HEK293 (cell line): ENCODE measurements around the gene ODAD3.

Experiments
- EGR2 ChIP-seq: fragments of 450-650 bp; formaldehyde crosslinking; IDR thresholded peaks from 2 replicates; pipeline ENCODE4 v1.5.1; 2016; ENCODE audit warnings: low read depth, missing biosample characterization, missing genetic modification characterization
- YY1 ChIP-seq: fragments of 450-650 bp; formaldehyde crosslinking; IDR thresholded peaks from 2 replicates; pipeline ENCODE4 v1.5.1; 2018; ENCODE audit warnings: missing biosample characterization, missing genetic modification characterization
- YY2 ChIP-seq: fragments of 450-650 bp; formaldehyde crosslinking; IDR thresholded peaks from 2 replicates; pipeline ENCODE4 v1.5.1; 2016; ENCODE audit warnings: missing biosample characterization, missing genetic modification characterization
- ZBTB26 ChIP-seq: fragments of 450-650 bp; formaldehyde crosslinking; optimal IDR thresholded peaks from 2 replicates; pipeline ENCODE3; 2016; ENCODE audit warnings: missing biosample characterization, mild to moderate bottlenecking, missing genetic modification characterization
- ZBTB7A ChIP-seq: fragments of 450-650 bp; formaldehyde crosslinking; IDR thresholded peaks from 2 replicates; pipeline ENCODE4 v1.5.1; 2016; ENCODE audit warnings: low read depth, missing biosample characterization, missing genetic modification characterization
- ZBTB8A ChIP-seq: fragments of 450-650 bp; formaldehyde crosslinking; IDR thresholded peaks from 2 replicates; pipeline ENCODE4 v1.5.1; 2016; ENCODE audit warnings: missing biosample characterization, missing genetic modification characterization
- ZFHX2 ChIP-seq: fragments of 450-650 bp; formaldehyde crosslinking; conservative IDR thresholded peaks from 2 replicates; pipeline ENCODE4 v1.5.1; 2016; ENCODE audit warnings: missing biosample characterization, missing genetic modification characterization
- ZFP37 ChIP-seq: fragments of 450-650 bp; formaldehyde crosslinking; IDR thresholded peaks from 2 replicates; pipeline ENCODE4 v1.5.1; 2016; ENCODE audit warnings: missing biosample characterization, missing genetic modification characterization
- ZNF10 ChIP-seq: fragments of 450-650 bp; formaldehyde crosslinking; IDR thresholded peaks from 2 replicates; pipeline ENCODE4 v1.5.1; 2017; ENCODE audit warnings: missing biosample characterization, missing genetic modification characterization
- ZNF121 ChIP-seq: fragments of 450-650 bp; formaldehyde crosslinking; IDR thresholded peaks from 2 replicates; pipeline ENCODE4 v1.5.1; 2016; ENCODE audit warnings: missing biosample characterization, missing genetic modification characterization
- ZNF175 ChIP-seq: fragments of 450-650 bp; formaldehyde crosslinking; IDR thresholded peaks from 2 replicates; pipeline ENCODE4 v1.5.1; 2016; ENCODE audit warnings: missing biosample characterization, missing genetic modification characterization
- ZNF24 ChIP-seq: fragments of 450-650 bp; formaldehyde crosslinking; IDR thresholded peaks from 2 replicates; pipeline ENCODE4 v1.5.1; 2016; ENCODE audit warnings: missing biosample characterization, missing genetic modification characterization
- ZNF510 ChIP-seq: fragments of 450-650 bp; formaldehyde crosslinking; IDR thresholded peaks from 2 replicates; pipeline ENCODE4 v1.5.1; 2018; ENCODE audit warnings: mild to moderate bottlenecking, missing genetic modification characterization, missing biosample characterization; ENCODE audit not compliant: insufficient replicate concordance
- ZNF513 ChIP-seq: fragments of 450-650 bp; IDR thresholded peaks from 2 replicates; pipeline ENCODE4 v1.5.1; 2018; ENCODE audit warnings: missing biosample characterization, missing genetic modification characterization
- ZNF704 ChIP-seq: fragments of 450-650 bp; formaldehyde crosslinking; IDR thresholded peaks from 2 replicates; pipeline ENCODE4 v1.5.1; 2016; ENCODE audit warnings: missing biosample characterization, missing genetic modification characterization
- TF ChIP-seq, protein P1 (sequence below): fragments of 450-650 bp; formaldehyde crosslinking; IDR thresholded peaks from 2 replicates; pipeline ENCODE4 v1.5.1; 2016; ENCODE audit warnings: missing biosample characterization, missing genetic modification characterization
- TF ChIP-seq, protein P2 (sequence below): fragments of 450-650 bp; formaldehyde crosslinking; IDR thresholded peaks from 2 replicates; pipeline ENCODE4 v1.5.1; 2016; ENCODE audit warnings: missing biosample characterization, missing genetic modification characterization
- TF ChIP-seq, protein P3 (sequence below): fragments of 450-650 bp; formaldehyde crosslinking; IDR thresholded peaks from 2 replicates; pipeline ENCODE4 v1.5.1; 2016; ENCODE audit warnings: missing biosample characterization, missing genetic modification characterization

The ODAD3 gene

DNA sequence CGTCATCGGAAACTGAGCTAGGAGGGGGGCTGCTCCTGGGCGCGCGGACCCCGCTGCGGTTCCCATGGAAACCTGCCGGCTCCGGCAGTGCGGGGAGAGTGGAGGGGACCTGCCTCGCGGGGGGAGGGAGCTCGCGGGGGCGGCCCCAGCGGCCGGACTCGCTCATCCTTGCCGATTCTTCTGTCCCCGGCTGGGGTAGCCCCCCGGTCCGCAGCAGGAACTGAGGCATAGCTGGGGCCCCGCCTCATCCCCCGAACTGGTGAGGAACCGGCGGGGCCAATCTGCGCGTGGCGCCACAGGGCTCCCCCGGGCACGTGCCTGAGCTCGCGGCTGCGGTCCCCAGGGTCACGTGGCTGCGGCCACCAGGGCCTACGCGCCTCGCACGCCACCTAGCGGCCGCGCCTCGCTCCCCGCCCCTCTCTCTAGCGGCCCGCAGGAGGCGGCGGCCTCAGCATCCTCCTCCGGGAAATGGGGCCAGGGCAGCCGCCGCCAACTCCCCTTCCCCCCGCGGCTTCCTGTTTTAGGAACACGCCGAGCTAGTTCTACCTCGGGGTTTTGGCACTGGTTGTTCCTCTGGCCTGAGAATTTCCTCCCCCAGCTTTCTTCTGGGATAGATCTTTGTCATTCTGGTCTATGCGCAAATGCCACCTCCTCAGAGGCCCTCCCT, 47.6 kb upstream of the ODAD3 start (continued):
- TF ChIP-seq, protein P1, sequence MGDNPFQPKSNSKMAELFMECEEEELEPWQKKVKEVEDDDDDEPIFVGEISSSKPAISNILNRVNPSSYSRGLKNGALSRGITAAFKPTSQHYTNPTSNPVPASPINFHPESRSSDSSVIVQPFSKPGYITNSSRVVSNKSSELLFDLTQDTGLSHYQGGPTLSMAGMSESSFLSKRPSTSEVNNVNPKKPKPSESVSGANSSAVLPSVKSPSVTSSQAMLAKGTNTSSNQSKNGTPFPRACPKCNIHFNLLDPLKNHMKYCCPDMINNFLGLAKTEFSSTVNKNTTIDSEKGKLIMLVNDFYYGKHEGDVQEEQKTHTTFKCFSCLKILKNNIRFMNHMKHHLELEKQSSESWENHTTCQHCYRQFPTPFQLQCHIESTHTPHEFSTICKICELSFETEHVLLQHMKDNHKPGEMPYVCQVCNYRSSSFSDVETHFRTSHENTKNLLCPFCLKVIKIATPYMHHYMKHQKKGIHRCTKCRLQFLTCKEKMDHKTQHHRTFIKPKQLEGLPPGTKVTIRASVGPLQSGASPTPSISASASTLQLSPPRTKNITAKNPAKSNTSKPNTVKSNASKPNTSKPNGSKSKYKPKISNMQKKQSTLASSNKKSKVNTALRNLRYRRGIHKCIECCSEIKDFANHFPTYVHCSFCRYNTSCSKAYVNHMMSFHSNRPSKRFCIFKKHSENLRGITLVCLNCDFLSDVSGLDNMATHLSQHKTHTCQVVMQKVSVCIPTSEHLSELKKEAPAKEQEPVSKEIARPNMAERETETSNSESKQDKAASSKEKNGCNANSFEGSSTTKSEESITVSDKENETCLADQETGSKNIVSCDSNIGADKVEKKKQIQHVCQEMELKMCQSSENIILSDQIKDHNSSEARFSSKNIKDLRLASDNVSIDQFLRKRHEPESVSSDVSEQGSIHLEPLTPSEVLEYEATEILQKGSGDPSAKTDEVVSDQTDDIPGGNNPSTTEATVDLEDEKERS (tag by site-specific recombination): 0 out of 2 replicates have a peak, but pooled peaks have one; percentile 17
- TF ChIP-seq ZBTB7A (tag by site-specific recombination): peak; percentile 95
- TF ChIP-seq, protein P2, sequence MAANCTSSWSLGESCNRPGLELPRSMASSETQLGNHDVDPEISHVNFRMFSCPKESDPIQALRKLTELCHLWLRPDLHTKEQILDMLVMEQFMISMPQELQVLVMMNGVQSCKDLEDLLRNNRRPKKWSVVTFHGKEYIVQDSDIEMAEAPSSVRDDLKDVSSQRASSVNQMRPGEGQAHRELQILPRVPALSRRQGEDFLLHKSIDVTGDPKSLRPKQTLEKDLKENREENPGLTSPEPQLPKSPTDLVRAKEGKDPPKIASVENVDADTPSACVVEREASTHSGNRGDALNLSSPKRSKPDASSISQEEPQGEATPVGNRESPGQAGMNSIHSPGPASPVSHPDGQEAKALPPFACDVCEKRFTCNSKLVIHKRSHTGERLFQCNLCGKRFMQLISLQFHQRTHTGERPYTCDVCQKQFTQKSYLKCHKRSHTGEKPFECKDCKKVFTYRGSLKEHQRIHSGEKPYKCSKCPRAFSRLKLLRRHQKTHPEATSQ (tag by site-specific recombination): peak; percentile 88
- TF ChIP-seq ZNF175: no peak
- no peak for TF ChIP-seq ZNF704 (tag by site-specific recombination)
- peak; percentile 71 for TF ChIP-seq ZFHX2 (tag by site-specific recombination)
- TF ChIP-seq, protein P3, sequence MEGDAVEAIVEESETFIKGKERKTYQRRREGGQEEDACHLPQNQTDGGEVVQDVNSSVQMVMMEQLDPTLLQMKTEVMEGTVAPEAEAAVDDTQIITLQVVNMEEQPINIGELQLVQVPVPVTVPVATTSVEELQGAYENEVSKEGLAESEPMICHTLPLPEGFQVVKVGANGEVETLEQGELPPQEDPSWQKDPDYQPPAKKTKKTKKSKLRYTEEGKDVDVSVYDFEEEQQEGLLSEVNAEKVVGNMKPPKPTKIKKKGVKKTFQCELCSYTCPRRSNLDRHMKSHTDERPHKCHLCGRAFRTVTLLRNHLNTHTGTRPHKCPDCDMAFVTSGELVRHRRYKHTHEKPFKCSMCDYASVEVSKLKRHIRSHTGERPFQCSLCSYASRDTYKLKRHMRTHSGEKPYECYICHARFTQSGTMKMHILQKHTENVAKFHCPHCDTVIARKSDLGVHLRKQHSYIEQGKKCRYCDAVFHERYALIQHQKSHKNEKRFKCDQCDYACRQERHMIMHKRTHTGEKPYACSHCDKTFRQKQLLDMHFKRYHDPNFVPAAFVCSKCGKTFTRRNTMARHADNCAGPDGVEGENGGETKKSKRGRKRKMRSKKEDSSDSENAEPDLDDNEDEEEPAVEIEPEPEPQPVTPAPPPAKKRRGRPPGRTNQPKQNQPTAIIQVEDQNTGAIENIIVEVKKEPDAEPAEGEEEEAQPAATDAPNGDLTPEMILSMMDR (tag by site-specific recombination): peak; percentile 97
- TF ChIP-seq ZBTB8A: no peak; the same call in 1 of the 2 replicates
- TF ChIP-seq YY1: peak; percentile 46; the same call in 1 of the 2 replicates
- peak; percentile 59 for TF ChIP-seq EGR2 (tag by site-specific recombination)
- peak; percentile 53; the same call in 1 of the 2 replicates for TF ChIP-seq ZNF10
- peak; percentile 81 for TF ChIP-seq ZNF121 (tag by site-specific recombination)
- TF ChIP-seq ZNF24 (tag by site-specific recombination): 0 out of 2 replicates have a peak, but pooled peaks have one; percentile 52
- TF ChIP-seq ZFP37: peak; percentile 92
- TF ChIP-seq ZNF513 (tag by site-specific recombination): peak; percentile 51; the same call in 1 of the 2 replicates
- no peak for TF ChIP-seq ZNF510 (tag by site-specific recombination)
- TF ChIP-seq YY2 (tag by site-specific recombination): peak; percentile 59; the same call in 1 of the 2 replicates
- TF ChIP-seq ZBTB26 (tag by site-specific recombination): peak; percentile 93
